ENCODE measurements around the gene VWA8. TPM values are rescaled to one million over a fixed set of nuclear protein-coding genes. Genes with fewer than 3 reads are reported as not detected.
A peak's percentile ranks its signal among the peaks of the same experiment; 100 is the strongest.

The VWA8 gene
- total RNA-seq, 6 experiments from 2014 or later: 11.3 to 14.7 (median 13.8) TPM

DNA sequence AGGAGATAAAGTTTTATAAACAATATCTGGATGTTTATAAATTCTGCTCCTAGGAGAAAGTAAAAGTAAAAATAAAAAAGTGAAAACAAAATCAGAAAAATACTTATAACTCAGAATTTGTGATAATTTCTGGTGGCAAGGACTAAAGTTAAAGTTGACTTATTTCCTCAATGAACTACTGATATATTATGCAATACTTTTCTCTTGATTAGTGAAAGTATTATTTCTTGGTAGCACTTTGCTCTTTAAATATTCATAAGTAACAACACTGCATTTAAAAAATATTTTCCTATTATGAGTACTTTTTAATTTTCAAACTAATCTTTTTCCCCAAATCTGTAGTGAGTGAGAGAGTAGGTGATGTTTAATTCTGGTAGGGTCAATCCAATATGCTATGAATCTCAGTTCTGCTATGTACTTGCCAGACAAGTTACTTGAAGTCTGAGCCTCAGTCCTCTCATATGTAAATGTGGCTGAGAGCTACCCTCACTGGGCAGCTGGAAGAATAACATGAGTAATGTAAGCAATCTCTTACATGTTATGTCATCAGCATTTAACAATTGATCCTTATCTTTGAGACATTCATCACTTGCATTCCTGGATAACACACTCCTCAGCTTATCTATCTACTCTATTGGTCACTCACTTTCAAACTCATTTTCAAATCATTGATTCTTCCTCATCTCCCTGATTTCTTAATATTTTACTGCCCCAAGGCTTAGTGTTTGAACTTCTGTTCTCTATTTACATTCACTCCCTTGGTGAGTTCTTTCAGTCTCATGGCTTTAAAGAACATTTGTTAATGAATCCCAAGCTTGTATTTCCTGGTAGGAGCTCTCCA lies 264.5 kb downstream of the VWA8 start:
- H3K9me3 Mint-ChIP-seq: no peaks in the 10 kb centered on the region
- H3K4me3 Mint-ChIP-seq: peak overlapping the region; percentile 16
- H3K36me3 Mint-ChIP-seq (ENCODE audit: low read depth): peaks cover 10% of the 10 kb centered on the region
- H3K27me3 Mint-ChIP-seq (ENCODE audit: insufficient read depth): no peaks in the 10 kb centered on the region
- peaks cover 74% of the 10 kb centered on the region for H3K4me1 Mint-ChIP-seq (ENCODE audit: low read depth)
- H3K27ac Mint-ChIP-seq: peak overlapping the region; percentile 92
- TF ChIP-seq, protein P1, sequence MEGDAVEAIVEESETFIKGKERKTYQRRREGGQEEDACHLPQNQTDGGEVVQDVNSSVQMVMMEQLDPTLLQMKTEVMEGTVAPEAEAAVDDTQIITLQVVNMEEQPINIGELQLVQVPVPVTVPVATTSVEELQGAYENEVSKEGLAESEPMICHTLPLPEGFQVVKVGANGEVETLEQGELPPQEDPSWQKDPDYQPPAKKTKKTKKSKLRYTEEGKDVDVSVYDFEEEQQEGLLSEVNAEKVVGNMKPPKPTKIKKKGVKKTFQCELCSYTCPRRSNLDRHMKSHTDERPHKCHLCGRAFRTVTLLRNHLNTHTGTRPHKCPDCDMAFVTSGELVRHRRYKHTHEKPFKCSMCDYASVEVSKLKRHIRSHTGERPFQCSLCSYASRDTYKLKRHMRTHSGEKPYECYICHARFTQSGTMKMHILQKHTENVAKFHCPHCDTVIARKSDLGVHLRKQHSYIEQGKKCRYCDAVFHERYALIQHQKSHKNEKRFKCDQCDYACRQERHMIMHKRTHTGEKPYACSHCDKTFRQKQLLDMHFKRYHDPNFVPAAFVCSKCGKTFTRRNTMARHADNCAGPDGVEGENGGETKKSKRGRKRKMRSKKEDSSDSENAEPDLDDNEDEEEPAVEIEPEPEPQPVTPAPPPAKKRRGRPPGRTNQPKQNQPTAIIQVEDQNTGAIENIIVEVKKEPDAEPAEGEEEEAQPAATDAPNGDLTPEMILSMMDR (IDR thresholded peaks at IDR 0.05): no peak
- peak; percentile 84 for DNase-seq

DNA sequence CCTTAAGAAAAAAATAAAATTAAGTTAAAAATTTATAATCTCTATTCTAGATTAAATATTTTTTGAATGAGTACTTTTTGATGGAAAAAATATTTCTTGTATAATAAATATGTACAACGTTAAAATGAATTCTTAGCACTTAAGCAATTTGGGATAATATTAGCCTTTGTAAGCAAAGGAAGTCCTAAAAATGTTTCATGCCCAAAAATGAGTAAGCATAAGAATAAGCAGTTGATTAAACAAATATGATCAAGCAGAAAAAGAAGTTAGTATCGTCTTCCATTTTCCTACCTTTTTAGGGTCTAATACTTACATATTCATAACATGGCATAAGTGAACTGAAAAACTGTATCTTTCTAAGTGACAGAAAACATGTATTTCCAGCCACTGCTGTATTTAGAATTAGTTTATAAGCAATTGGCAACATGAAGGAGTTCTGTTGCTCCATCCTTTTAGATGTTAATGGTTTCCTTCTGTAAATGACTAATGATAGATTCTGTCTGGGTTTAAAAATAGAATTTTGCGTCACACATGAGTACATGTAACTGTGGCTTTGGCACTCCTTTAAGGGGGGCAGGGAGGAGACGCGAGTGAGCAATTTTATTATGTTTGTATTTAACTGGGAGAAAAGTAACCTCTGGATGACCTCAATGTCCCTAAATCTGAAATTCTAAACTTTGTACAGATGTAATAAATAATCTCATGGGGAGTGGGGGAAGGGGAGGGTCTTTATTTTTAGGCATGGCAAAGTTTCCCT lies 266.2 kb downstream of the VWA8 start:
- no peaks in the 10 kb centered on the region for H3K9me3 Mint-ChIP-seq
- peak overlapping the region; percentile 79 for H3K4me3 Mint-ChIP-seq
- H3K4me1 Mint-ChIP-seq (ENCODE audit: low read depth): peaks cover 68% of the 10 kb centered on the region
- DNase-seq: peak; percentile 92
- H3K27ac Mint-ChIP-seq: peak overlapping the region; percentile 92
- H3K36me3 Mint-ChIP-seq (ENCODE audit: low read depth): peaks cover 18% of the 10 kb centered on the region
- TF ChIP-seq, protein P1 (IDR thresholded peaks at IDR 0.05): no peak
- H3K27me3 Mint-ChIP-seq (ENCODE audit: insufficient read depth): no peaks in the 10 kb centered on the region

DNA sequence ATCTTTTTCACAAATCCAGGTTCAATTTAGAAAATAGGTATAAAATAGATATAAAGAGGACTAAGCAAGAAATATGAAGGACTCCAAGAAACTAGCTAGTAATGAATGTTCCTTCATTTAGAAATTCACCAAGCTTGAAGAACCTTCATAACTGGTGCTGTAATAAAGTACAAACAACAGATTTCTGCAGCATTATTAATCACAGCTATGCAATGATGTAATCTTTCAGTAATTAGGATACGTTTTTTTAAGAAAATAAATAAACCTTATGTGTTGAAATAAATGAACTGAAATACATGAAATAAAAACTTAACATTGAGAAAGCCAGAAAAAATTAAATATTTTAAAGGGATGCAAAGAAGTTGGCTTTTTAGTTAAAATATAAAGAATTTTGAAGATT lies 267.5 kb downstream of the VWA8 start:
- peaks cover 11% of the 10 kb centered on the region for H3K36me3 Mint-ChIP-seq (ENCODE audit: low read depth)
- TF ChIP-seq, protein P1 (IDR thresholded peaks at IDR 0.05): no peak
- H3K4me1 Mint-ChIP-seq (ENCODE audit: low read depth): peaks cover 66% of the 10 kb centered on the region
- H3K4me3 Mint-ChIP-seq: no peak overlapping the region
- no peaks in the 10 kb centered on the region for H3K27me3 Mint-ChIP-seq (ENCODE audit: insufficient read depth)
- no peaks in the 10 kb centered on the region for H3K9me3 Mint-ChIP-seq
- H3K27ac Mint-ChIP-seq: no peak overlapping the region
- no peak for DNase-seq

DNA sequence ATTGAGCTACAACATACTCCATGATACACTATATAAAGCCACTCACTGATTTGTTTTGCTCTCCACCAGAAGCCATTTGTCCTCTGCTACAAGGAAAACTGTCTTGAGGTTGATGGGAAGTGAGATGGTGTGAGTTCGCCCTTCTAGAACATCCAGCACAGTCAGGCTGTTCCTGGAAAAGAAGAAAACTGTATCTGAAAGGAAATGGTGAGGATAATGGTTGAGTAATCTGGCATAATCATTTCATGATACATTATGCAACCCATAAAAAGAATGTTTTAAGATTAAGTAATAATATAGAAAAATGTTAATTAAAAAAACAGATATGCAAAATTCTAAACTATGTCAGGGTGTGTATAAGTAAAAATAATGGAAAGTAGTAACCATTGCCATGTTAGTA lies 269.6 kb downstream of the VWA8 start:
- H3K27me3 Mint-ChIP-seq (ENCODE audit: insufficient read depth): no peaks in the 10 kb centered on the region
- peaks cover 8% of the 10 kb centered on the region for H3K36me3 Mint-ChIP-seq (ENCODE audit: low read depth)
- DNase-seq: no peak
- no peak overlapping the region; the same call in 1 of the 2 replicates for H3K27ac Mint-ChIP-seq
- TF ChIP-seq, protein P1 (IDR thresholded peaks at IDR 0.05): no peak
- no peak overlapping the region for H3K4me3 Mint-ChIP-seq
- H3K4me1 Mint-ChIP-seq (ENCODE audit: low read depth): peaks cover 49% of the 10 kb centered on the region
- H3K9me3 Mint-ChIP-seq: no peaks in the 10 kb centered on the region

DNA sequence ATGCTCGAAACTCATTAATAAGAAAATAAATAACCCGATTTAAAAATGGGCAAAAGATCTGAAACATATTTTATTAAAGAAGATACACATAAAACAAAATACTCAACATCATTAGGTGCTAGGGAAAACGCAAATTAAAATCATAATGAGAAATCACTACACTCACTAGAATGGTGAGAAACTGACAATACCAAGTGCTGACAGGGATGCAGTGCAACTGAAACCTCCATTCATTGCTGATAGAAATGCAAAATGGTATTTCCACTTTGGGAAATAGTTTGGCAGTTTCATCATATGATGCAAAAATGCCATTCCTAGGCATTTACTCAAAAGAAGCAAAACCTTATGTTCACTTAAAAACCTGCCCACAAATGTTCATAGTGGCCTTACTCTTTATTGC lies 278.1 kb downstream of the VWA8 start:
- Mint-ChIP-seq H3K36me3 (ENCODE audit: low read depth) (peaks cover 35% of the 10 kb centered on the region), H3K9me3 (no peaks in the 10 kb centered on the region), H3K4me3 (no peak overlapping the region), H3K27me3 (ENCODE audit: insufficient read depth) (no peaks in the 10 kb centered on the region; the same call in 1 of the 2 replicates), H3K27ac (no peak overlapping the region), H3K4me1 (ENCODE audit: low read depth) (peaks cover 14% of the 10 kb centered on the region)
- TF ChIP-seq, protein P1 (IDR thresholded peaks at IDR 0.05): no peak
- no peak for DNase-seq
